ENCODE results near the gene RPS6KA2.

RPS6KA2 gene

DNA sequence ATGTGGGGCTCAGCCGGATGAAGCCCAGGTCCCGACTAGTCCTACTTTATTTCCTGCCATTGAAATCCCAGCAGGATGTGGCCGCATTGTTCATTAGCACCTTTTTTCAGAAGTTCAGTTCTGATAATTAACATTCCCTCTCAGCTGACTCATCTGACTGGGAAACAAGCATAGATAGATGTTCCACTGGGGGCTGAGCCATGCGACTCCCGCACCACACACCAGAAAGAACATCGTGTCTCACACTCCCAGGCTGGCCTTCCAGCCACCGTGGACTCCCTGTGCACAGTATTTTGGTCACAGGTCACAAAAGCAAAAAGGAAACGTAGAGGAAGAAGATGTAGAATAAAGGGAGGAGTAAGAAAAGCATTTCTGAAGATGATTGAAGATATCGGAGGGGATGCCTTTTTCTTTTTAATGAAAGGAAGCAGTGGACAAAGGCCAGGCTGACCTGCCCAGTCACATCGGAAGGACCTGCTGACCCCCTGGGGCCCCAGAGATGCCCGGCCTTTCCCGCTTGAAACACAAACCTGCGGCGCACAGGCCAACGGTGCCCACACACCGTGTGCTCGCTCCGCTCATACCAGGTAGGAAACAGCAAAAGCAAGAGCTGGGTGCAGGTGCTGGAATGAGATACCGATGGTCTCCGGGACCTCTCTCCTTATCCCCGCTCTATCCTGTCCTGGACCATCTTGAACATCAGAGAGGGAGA is 11.8 kb downstream of the RPS6KA2 start:
- no peak for DNase-seq (ENCODE audit: low spot score)

DNA sequence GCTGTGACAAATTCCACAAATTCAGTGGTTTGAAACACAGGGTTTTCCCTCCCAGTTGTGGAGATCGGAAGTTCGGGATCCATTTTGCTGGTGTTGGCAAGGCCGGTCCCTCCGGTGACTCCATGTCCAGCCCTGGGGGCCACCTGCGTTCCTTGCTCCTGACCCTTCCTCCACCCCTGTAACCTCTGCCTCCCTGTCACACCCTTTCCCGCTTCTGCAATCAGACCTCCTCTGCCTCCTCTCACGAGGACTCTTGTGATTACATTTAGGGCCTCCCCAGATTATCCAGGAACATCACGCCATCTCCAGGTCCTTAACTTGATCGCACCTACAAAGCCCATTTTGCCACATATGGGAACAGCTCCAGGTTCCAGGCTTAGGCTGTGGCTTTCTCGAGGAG is 12.5 kb downstream of the RPS6KA2 start:
- no peak for DNase-seq (ENCODE audit: low spot score)

DNA sequence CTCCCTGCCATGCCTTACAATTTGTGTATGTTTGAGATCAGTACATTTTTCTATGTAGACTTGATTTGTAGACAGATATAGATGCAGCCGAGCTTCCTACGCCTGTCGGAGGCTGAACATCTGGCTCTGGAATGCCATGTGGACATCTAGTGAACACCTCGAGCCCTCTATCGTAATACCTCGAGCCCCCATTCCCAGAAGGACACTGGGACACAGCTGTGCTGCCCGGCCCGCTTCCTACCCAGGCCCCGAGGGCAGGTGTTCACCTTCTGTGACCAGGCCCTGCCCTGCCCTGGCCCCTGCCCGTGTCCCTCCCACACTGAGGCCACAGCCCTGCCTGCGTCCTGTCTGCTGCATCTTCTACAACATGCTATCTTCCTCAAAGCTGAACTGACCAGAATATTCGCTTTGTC is 12.9 kb downstream of the RPS6KA2 start:
- no peak for DNase-seq (ENCODE audit: low spot score)

DNA sequence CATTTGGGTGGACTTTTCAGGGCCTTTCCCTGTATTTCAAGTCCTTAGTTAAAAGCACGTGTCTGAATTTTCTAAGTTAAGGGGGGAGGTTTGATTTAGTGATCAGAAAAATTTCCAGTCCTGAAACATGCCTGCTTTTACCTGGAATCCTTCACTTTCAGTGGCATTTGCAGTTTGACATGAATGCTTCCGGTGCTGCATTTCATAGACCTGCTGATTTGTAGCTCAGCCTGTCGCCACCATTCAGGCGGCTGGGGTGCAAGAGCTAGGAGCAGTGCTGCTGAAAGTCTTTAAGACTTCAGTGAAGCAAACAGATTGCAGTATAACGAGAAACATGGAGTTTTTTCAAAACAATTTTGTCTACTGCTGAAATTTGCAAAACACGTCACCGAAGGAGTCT is 14.0 kb downstream of the RPS6KA2 start:
- no peak for DNase-seq (ENCODE audit: low spot score)

DNA sequence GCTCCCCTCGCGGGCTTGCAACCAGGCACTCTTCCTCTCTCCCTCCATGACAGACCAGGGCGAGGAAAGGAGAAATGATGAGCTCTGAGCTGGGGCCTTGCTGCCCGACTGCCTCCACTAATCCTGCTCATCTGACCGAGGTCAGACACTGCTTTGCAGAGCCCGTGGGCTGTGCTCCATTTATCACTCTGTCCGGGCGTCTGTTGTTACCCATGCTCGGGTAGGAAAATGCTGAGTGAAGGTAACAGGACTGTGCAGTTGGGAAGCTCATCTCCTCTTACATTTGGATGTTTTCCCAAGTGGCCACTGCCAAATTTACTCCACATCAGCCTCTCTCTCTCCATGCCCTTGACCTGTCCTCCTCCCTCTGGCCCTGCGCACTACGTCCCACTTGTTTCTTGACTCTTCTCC is 14.6 kb downstream of the RPS6KA2 start:
- no peak for DNase-seq (ENCODE audit: low spot score)

DNA sequence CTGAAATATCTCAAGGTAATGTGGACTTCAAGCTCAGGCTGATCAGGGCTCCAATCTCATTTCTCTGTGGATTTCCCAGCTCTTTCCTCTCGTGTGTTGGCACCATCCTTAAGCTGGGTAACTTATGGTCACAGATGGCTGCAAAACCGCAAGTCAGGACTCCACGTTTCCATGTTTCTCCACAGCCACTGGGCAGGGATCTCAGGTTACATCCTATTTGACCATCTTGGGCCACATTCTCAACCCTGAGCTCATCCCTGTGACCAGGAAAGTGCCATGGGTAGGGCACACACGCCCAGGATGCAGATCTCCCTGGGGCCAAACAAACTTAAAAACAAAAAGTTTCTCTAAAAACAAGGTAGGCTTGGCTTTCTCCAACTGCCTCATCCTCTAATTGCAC is 15.4 kb downstream of the RPS6KA2 start:
- no peak for DNase-seq (ENCODE audit: low spot score)

DNA sequence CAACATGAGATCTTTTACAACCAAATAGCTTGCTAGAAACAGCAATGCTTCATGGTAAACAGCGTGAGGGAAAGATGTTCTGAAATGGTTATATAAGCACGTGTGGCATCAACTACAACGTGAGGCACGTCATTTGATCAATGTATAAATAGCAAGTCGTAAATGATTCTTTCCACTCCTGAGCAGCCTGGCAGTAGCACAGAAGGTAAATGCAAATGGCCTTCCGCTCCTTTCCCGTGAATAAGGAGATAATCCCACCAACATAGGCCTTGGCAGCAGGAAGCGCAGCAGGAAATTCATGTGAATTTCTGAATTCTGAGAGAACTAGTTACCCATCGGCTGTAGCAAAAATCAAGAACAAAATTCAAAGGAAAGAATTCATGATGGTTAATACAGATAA is 17.0 kb downstream of the RPS6KA2 start:
- DNase-seq (ENCODE audit: low spot score): no peak

DNA sequence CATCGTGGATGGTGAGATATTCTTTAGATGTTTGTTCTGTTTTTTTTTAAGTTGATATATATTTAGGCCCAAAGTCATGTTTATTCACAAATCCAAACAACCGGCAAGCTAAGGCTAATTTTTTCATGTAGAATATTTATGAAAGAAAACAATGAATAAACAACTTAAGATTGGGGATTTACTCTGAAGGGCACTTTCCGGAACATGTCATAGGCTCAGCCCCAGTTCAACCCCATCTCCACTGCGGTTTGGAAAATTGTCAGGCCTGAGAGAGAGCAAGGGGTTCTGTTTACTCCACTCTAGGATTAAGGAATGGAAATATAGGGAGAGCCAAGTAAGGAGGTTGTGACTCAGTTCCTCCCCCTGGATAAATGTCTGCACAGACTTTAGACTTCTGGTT is 18.3 kb downstream of the RPS6KA2 start:
- no peak for DNase-seq (ENCODE audit: low spot score)

DNA sequence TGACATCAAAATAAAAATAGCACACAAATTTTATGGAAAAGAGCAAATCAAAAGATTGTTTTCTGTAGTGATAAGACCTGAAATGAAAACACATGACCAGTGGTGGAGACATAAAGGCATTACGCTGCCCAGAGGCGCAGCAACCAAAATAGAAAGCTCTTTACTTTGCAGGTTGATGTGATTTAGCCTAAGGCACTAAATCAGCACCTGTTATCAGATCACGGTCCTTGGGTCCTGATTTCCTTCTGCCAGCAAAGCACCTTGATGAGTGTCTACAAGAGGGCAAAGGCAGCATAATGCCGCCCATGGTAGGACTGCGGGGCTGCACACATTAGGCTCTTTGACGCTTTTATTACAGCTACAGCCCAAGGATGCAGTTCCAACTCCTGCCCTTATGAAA is 21.3 kb downstream of the RPS6KA2 start:
- no peak for DNase-seq (ENCODE audit: low spot score)

DNA sequence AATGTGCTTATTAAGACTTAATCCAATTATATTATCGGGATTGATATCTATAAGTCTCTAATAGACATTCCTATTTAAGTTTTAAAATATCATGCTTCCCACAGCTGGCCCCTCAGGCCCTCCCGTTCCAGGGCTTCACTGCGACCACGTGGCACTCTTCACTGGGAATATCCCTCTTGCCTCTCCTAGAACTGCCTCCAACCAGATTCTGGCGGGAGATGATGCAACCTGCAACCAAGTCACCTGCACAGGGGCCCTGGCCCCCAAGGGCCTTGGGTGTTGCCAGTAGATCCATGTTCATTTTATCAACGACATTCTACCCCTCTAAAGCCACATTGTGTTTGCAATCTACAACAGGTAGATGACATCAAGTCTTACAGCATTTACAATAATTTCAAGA is 22.1 kb downstream of the RPS6KA2 start:
- no peak for DNase-seq (ENCODE audit: low spot score)

DNA sequence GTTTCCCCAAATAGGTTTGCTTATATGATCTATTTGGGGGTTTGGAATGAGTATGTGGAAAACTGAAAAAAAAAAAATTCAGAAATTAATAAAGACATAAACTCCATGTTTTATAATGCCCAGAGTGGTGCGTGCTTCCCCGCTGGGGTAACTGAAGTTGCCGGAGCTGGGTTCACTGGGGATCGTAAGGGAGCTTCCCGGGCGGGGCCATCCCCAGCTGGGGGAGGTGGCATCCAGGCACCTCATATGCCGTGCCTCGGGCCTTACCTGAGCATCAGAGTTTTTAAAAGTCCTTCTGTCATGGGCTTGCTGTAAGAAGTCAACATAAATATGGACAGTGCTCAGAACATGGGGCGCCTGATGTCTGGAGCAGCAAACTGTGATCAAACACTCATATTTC is 22.7 kb downstream of the RPS6KA2 start:
- no peak for DNase-seq (ENCODE audit: low spot score)

DNA sequence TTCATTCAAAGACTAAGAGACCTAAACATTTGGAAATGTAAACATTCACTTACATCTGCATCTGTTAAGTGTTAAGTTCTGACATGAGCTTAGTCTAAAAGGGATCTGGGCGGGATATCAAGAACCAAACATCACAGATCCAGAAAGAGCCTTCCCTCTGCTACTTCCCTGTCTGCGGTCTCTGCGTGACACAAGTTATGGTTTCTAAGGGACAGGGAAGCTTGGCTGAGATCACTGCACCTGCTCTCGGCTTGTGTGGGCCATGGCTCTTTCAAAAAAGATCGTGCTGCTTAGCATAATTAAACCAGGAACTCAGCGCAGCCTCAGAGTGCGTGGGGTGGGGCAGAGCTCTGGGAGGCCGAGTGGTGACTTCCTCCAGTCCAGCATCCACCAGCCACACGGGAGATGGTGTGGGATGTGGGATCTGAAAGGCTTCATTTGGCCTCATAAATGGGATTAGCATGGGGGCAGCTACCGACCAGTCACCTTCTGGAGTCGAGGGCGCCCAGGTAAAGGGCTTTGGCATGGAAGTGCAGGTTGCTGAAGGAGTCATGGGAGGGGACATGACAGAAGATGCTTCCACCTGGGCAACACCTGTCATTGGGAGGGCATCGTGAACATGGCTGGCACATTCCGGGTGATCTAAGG is 23.9 kb downstream of the RPS6KA2 start:
- DNase-seq (ENCODE audit: low spot score): no peak

DNA sequence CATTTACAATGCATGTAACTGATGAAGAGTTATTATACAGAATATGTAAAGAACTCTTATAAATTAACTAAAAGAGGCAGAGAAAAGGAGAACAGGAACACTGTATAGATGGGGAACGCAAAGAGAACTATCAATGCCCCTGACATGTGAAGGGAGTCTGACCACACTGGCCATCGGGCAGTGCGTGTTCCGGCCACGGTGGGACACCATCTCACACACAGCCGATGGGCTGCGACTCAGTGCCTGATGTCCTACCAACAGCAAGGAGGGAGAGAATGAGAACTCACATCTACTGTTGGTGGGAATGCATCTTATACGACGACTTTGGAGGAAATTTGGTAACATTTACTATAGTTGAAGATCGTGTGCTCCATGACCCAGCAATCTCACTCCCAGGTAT is 25.1 kb downstream of the RPS6KA2 start:
- no peak for DNase-seq (ENCODE audit: low spot score)

DNA sequence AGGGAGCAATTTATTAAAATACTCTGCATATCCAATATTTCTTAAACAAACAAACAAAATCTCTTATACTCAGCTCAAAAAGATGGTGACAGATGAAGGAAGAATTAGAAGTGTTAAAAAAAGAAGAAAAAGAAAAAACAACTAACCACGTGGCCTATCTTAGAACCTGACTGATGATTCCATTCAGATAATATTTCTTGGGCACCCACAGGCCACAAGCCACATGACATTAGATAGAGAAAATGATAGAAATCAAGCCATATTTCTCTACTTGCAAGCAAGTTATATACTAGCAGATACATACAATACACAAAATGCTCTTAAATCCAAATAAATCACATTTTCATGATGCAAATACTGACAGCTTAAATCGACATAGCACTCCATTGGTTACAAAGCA is 26.1 kb downstream of the RPS6KA2 start:
- DNase-seq (ENCODE audit: low spot score): no peak

DNA sequence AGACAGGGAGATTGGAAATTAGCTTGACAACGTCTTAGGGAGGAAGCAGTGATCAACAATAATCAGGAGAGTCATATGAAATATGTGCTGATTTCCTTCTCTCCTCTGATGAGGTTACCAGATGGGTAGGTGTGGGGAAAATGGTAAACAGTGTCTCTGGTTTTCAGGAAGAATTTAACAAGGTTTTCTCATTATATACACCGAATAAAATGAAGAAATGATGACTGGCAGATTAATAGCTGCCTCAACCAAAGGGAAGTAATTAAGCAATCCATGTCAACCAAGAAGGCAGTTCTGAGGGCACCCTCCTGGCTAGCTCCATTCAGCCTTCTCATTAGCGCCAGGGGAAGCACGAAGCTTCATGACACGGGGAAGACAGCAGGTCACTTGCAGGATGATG is 27.8 kb downstream of the RPS6KA2 start:
- DNase-seq (ENCODE audit: low spot score): no peak

DNA sequence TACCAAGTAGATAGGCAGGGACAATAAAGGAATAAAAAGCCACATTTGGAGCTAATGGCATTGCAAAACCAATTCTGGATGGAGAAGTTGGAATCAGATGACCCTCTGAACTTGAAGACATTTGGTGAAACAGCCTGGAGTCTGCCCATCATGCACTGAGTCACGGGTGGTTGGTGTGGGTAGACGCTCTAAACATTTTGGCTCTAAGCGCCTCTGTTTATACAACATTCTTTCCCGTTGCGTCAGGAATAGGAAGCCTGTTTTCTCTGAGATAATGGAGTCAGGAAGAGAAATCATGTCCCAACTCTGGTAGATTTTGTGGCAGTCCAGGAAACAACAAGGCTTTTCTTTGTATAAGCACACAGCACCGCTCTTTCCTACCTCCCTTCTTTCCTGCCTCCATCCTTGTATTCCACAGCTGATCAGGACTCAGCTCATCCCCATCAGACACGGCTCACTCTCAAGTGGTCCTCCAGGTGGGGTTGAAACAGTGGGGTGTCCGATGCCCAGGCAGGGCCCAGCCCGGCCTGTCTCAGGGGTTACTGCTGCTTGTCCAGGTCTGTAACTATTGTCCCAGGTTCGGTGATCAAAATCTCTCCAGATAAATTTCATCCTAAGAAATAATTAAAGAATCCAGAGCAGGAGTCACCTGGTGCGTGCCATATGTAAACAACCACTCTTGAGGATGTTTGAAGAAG is 28.5 kb downstream of the RPS6KA2 start:
- no peak for DNase-seq (ENCODE audit: low spot score)

DNA sequence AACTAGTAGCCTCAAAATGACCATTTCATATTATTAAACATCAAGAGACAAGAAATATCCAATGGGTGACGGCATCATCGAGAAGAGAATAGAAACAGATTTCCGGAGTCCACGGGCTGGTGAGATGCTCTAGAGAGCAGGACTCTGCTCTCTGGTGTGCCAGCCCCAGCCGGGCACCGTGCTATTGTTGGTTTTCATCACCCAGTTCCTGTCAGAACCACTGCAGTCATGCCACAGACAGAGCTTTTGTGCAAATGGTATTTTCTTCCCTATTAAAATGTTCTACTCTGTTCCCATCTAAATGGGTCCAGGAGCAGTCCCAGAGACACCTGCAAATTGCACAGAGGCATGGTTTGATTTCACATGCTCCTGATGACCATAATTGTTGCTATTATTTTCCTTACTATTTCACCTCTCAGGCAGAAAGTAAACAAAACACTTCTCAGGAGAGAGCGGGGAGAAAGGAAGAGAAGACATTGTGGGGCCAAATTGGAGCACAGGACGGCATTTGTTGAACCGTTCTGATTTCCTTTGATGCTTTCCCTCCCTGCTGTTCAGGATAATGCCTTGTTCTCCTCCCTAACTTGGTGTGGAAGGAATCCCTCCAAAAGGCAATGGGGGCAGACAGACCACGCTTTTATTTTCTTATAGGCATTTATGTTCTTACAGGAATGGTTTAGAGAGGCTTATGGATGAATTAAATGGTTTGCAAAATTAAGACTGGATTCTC is 29.2 kb downstream of the RPS6KA2 start:
- no peak for DNase-seq (ENCODE audit: low spot score)

DNA sequence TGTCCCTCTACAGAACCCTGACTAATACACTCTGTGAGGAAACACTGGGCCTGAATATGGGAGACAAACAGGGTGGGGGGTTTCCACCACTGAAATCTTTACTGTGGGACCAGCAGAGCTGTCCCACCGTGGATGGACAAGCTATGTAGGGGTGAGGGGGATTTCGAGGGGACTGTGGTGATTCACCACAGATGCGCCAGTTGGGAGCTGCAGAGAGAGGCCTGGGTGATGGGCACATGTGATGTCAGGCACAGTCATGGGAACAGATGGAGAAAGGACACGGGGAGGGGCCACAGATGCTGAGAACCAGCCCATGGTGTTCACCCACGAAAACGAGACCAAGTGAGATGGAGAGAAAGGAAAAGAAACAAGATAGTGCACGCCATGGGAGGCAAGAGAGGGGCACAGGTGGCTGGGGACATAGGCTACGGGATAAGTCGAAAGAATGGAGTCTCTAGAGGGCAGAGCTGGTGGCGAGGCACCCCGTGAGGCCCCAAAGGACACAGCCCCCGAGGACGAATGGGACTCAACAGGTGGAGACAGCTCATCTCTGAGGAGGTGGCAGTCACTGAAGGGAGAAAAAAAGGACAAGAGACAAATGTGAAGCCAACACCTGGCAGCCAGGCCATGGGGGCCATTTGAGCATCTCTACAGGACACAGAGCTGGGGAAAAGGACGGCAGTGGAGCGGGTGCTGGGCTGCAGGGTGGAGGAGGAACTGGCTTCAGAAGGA is 30.1 kb downstream of the RPS6KA2 start:
- DNase-seq (ENCODE audit: low spot score): no peak

DNA sequence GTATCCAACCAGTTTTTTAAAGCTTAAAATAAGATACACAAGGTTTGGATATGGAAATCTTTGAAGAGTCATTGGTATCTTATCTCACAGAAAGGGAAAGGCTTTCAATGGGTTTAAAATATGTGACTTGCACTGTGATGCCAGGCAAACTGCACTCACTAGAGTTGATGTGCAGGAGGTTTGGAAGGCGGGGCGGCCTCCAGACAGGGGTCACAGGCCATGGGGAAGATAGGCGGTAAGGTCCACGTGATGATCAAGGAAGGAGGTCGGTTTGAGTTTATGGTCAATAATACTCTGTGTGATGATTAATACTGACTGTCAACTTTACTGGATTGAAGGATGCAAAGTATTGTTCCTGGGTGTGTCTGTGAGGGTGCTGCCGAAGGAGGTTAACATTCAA is 31.1 kb downstream of the RPS6KA2 start:
- DNase-seq (ENCODE audit: low spot score): no peak

DNA sequence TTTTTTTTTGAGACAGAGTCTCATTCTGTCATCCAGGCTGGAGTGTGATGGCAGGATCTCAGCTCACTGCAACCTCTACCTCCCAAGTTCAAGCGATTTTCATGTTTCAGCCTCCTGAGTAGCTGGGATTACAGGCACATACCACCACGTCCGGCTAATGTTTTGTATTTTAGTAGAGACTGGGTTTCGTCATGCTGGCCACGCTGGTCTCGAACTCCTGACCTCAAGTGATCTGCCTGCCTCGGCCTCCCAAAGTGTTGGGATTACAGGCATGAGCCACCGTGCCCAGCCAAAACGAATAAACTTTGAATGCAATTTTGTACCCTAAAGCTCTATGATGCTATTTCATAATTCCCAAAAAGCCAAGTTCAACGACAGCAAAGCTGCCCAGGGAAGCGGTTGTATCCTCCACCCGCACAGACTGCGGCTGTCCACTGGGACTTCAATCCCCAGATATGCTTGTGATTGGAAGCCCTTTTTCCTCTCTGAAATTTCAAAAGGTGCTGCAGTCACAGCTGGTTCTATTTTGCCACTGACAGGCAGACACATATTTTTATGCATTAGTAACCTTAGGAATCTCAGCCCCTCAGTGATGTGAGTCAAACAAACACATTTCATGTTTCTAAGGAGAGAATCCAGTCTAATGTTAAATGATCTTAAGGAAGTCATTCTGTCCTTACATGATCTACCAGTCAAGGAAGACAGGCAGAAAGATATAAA is 31.8 kb downstream of the RPS6KA2 start:
- DNase-seq (ENCODE audit: low spot score): no peak

DNA sequence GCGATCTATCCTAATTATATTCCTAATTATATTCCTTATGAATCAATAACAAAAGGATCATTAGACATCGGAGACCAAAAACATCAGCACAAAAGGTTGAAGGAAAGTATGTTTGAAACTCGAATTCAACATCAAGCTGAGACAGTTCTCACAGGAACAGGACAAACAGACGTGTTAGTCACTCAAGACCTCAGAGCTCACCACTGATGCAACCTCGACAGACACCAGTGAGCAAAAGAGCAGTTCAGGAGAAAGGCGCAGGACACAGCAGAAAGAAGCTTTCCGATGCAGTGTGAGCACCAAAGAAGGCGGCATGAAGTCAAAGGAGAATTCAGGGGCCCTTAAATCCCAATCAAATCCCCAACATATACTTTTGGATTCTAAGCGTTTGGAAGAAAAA is 34.2 kb downstream of the RPS6KA2 start:
- no peak for DNase-seq (ENCODE audit: low spot score)
